GM21528 (cell line): Measurements from ENCODE around the gene GPRIN2.
"Not testable (repeated sequence)": the region's sequence is repeated elsewhere in the genome, so short reads cannot be mapped to it uniquely, and the experiment has no call there.

Experiments used
- ATAC-seq: cut with Tn5 transposase; IDR thresholded peaks from one replicate; pipeline ENCODE4 v1.9.1; 2021; ENCODE audit warnings: mild to moderate bottlenecking, moderate library complexity; ENCODE audit not compliant: unreplicated experiment, low FRiP score

The GPRIN2 gene

GRCh38 chr10:46572765-46573164, 16.3 kb upstream of the GPRIN2 start:
- ATAC-seq = not testable (repeated sequence)

- ATAC-seq = not testable (repeated sequence)
Measured at GRCh38 chr10:46570655-46571054, 14.2 kb upstream of the GPRIN2 start.

GRCh38 chr10:46567151-46567550, 10.7 kb upstream of the GPRIN2 start:
- ATAC-seq = not testable (repeated sequence)

- peak; percentile 66 for ATAC-seq
Measured at GRCh38 chr10:46565591-46566332, 9.3 kb upstream of the GPRIN2 start.

- no peak for ATAC-seq
Measured at GRCh38 chr10:46560952-46561351, 4.5 kb upstream of the GPRIN2 start.

- ATAC-seq = no peak
Measured at GRCh38 chr10:46560381-46560780, 3.9 kb upstream of the GPRIN2 start.

- ATAC-seq = no peak
Measured at GRCh38 chr10:46559231-46559671, 2.8 kb upstream of the GPRIN2 start.

- no peak for ATAC-seq
Measured at GRCh38 chr10:46558392-46559185, 2.1 kb upstream of the GPRIN2 start.

GRCh38 chr10:46558122-46558391, 1.6 kb upstream of the GPRIN2 start:
- ATAC-seq = no peak

- no peak for ATAC-seq
Measured at GRCh38 chr10:46557319-46558121, 1.1 kb upstream of the GPRIN2 start.

- no peak for ATAC-seq
Measured at GRCh38 chr10:46555713-46556514, 544 bp downstream of the GPRIN2 start.

- no peak for ATAC-seq
Measured at GRCh38 chr10:46555366-46555712, 1.1 kb downstream of the GPRIN2 start.

- ATAC-seq = no peak
Measured at GRCh38 chr10:46554166-46554781, 2.2 kb downstream of the GPRIN2 start.

- no peak for ATAC-seq
Measured at GRCh38 chr10:46553238-46554049, 3.0 kb downstream of the GPRIN2 start.

GRCh38 chr10:46552526-46553237, 3.8 kb downstream of the GPRIN2 start:
- no peak for ATAC-seq

GRCh38 chr10:46551701-46552525, 4.5 kb downstream of the GPRIN2 start:
- ATAC-seq = no peak

- ATAC-seq = no peak
Measured at GRCh38 chr10:46550795-46551700, 5.4 kb downstream of the GPRIN2 start.
